ENCODE measurements around the gene TBC1D24. TPM values are rescaled to one million over a fixed set of nuclear protein-coding genes. Genes with fewer than 3 reads are reported as not detected.

TBC1D24 gene
- total RNA-seq, 1 experiment from 2014 or later: 15.8 TPM

DNA sequence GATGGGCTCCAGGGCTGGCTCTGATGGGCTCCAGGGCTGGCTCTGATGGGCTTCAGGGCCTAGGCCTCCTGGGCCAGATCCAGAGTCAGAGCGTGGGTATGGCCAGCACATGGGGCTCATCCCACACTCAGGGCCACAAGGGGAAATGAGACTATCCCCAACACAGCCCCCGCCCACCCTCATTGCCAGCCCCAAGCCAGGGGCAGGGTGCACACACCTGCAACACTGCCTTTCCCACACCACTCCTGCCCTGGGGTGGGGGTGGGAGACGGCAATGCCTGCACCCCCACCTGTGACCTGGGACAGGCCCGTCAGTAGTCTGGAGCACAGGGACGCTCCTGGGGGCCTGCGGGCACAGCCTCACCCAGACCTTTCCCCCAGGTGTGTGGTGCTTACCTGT is 24.5 kb downstream of the TBC1D24 start:
- Histone ChIP-seq H3K79me2 (ENCODE audit: low read length) (no peaks in the 10 kb centered on the region), H3K27me3 (ENCODE audit: low read length) (no peaks in the 10 kb centered on the region), H3K9ac (ENCODE audit: low read length) (no peak overlapping the region), H3K4me2 (ENCODE audit: low read depth, low read length, poor library complexity, severe bottlenecking) (no peak overlapping the region), H4K20me1 (ENCODE audit: insufficient read depth, low read depth, low read length) (0 out of 2 replicates have a peak, but pooled peaks cover 6% of the 10 kb centered on the region), H3K36me3 (ENCODE audit: insufficient read depth, low read length) (peaks cover 2% of the 10 kb centered on the region; the same call in 1 of the 2 replicates), H2AFZ (ENCODE audit: low read length) (no peak overlapping the region), H3K9me3 (ENCODE audit: low read length) (no peaks in the 10 kb centered on the region), H3K4me1 (ENCODE audit: low read length) (peaks cover 8% of the 10 kb centered on the region), H3K27ac (ENCODE audit: low read length) (no peak overlapping the region), H3K9me2 (replicated peaks; ENCODE audit: insufficient read depth, low read length) (no peaks in the 10 kb centered on the region), H3K4me3 (ENCODE audit: low read length) (no peak overlapping the region)
- no peak for DNase-seq

DNA sequence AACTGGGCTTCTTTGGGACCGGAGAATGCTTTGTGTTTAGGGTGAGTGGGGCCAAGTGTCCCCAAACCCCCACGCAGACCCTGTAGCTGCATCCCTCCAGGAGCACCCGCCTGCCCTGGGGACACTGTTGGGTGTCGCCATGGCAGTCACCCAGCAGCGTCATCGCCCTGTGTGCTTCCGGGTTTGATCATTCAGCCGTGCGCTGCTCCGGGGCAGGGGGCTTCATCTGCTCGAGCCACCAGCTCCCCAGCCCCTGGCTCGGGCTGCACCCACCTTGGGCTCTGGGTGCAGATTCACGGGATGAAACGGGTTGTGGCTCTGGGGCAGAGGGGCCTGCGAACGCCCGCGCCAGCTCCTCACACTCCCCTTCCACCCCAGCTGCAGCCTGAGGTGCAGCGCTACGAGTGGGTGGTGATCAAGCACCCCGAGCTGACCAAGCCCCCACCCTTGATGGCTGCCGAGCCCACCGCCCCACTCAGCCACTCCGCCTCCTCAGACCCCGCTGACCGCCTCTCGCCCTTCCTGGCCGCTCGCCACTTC is 25.0 kb downstream of the TBC1D24 start:
- H3K9ac ChIP-seq (ENCODE audit: low read length): no peak overlapping the region
- no peak overlapping the region for H3K27ac ChIP-seq (ENCODE audit: low read length)
- peaks cover 2% of the 10 kb centered on the region; the same call in 1 of the 2 replicates for H3K36me3 ChIP-seq (ENCODE audit: insufficient read depth, low read length)
- H3K9me3 ChIP-seq (ENCODE audit: low read length): no peaks in the 10 kb centered on the region
- H3K4me1 ChIP-seq (ENCODE audit: low read length): peaks cover 8% of the 10 kb centered on the region
- H3K9me2 ChIP-seq (replicated peaks; ENCODE audit: insufficient read depth, low read length): no peaks in the 10 kb centered on the region
- no peak overlapping the region for H3K4me2 ChIP-seq (ENCODE audit: low read depth, low read length, poor library complexity, severe bottlenecking)
- DNase-seq: no peak
- no peaks in the 10 kb centered on the region for H3K27me3 ChIP-seq (ENCODE audit: low read length)
- 0 out of 2 replicates have a peak, but pooled peaks cover 6% of the 10 kb centered on the region for H4K20me1 ChIP-seq (ENCODE audit: insufficient read depth, low read depth, low read length)
- H2AFZ ChIP-seq (ENCODE audit: low read length): no peak overlapping the region
- H3K79me2 ChIP-seq (ENCODE audit: low read length): no peaks in the 10 kb centered on the region
- no peak overlapping the region for H3K4me3 ChIP-seq (ENCODE audit: low read length)

DNA sequence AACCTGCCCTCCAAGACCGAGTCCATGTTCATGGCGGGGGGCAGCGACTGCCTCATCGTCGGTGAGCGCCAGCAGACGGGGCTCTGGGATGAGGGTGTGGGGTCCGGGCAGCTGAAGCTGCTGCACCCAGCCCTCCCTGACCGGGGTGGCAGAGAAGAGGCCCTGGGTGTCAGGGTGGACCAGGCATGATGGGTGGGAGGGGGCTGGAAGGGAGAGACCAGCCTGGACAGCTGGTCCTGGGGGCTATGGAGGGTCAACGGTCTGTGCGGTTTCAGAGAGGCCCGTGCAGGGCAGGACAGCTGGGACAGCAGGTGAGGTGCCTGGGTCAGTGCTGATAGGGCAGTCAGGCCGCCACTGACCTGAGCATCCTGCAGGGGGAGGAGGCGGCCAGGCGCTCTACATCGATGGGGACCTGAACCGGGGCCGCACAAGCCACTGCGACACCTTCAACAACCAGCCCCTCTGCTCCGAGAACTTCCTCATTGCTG is 25.5 kb downstream of the TBC1D24 start:
- DNase-seq: no peak
- no peak overlapping the region for H2AFZ ChIP-seq (ENCODE audit: low read length)
- no peak overlapping the region for H3K9ac ChIP-seq (ENCODE audit: low read length)

DNA sequence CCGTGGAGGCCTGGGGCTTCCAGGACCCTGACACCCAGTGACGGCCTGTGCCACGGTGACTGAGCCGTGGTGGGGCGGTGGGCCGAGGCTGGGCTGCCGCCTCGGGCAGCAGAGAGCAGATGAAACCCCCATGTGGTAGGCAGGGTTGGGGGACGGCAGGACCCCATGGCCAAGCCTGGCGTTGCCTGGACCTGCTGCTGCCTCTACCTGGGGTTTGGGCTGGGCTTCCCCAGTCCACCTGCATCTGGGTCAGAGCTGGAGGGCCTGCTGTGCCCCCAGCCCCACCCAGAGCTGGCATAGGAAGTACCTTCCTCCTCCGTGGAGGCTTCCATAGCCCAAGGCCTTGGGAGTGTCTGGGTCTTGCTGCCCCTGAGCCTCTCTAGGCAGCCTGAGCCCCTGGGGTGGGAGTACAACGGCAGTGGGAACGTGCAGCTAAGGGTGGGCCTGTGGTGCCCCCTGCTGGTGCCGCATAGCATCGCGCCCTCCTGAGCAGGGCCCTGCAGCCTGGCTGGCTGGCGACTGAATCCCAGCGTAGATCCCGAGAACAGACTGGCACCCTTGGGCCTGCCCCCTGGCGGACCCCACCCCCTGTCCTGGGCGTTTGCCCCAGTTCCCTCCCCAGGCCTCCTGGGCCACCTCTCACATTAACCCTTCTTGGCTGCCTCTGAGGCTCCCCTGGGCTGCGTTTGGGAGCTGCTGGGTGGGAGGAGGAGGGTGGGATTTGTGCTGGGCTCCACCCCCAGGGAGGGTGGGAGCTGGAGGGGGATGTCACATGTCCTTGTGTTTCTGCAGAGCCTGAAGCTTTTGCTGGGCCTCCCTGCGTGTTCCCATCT is 26.2 kb downstream of the TBC1D24 start:
- peak overlapping the region; percentile 35 for H3K4me2 ChIP-seq (ENCODE audit: low read depth, low read length, poor library complexity, severe bottlenecking)
- H3K36me3 ChIP-seq (ENCODE audit: insufficient read depth, low read length): peaks cover 2% of the 10 kb centered on the region; the same call in 1 of the 2 replicates
- H3K27ac ChIP-seq (ENCODE audit: low read length): no peak overlapping the region
- DNase-seq: peak; percentile 92
- H4K20me1 ChIP-seq (ENCODE audit: insufficient read depth, low read depth, low read length): 0 out of 2 replicates have a peak, but pooled peaks cover 6% of the 10 kb centered on the region
- no peak overlapping the region for H2AFZ ChIP-seq (ENCODE audit: low read length)
- no peaks in the 10 kb centered on the region for H3K9me2 ChIP-seq (replicated peaks; ENCODE audit: insufficient read depth, low read length)
- no peak overlapping the region for H3K9ac ChIP-seq (ENCODE audit: low read length)
- H3K79me2 ChIP-seq (ENCODE audit: low read length): no peaks in the 10 kb centered on the region
- no peaks in the 10 kb centered on the region for H3K9me3 ChIP-seq (ENCODE audit: low read length)
- H3K27me3 ChIP-seq (ENCODE audit: low read length): no peaks in the 10 kb centered on the region
- H3K4me1 ChIP-seq (ENCODE audit: low read length): peaks cover 8% of the 10 kb centered on the region
- H3K4me3 ChIP-seq (ENCODE audit: low read length): no peak overlapping the region

More for the DNA sequence above, 25.5 kb downstream of the TBC1D24 start:
- Histone ChIP-seq H3K9me3 (ENCODE audit: low read length) (no peaks in the 10 kb centered on the region), H3K4me1 (ENCODE audit: low read length) (peaks cover 8% of the 10 kb centered on the region), H3K36me3 (ENCODE audit: insufficient read depth, low read length) (peaks cover 2% of the 10 kb centered on the region; the same call in 1 of the 2 replicates), H3K79me2 (ENCODE audit: low read length) (no peaks in the 10 kb centered on the region), H3K27me3 (ENCODE audit: low read length) (no peaks in the 10 kb centered on the region), H4K20me1 (ENCODE audit: insufficient read depth, low read depth, low read length) (0 out of 2 replicates have a peak, but pooled peaks cover 6% of the 10 kb centered on the region), H3K9me2 (replicated peaks; ENCODE audit: insufficient read depth, low read length) (no peaks in the 10 kb centered on the region), H3K27ac (ENCODE audit: low read length) (no peak overlapping the region), H3K4me2 (ENCODE audit: low read depth, low read length, poor library complexity, severe bottlenecking) (no peak overlapping the region), H3K4me3 (ENCODE audit: low read length) (no peak overlapping the region)

DNA sequence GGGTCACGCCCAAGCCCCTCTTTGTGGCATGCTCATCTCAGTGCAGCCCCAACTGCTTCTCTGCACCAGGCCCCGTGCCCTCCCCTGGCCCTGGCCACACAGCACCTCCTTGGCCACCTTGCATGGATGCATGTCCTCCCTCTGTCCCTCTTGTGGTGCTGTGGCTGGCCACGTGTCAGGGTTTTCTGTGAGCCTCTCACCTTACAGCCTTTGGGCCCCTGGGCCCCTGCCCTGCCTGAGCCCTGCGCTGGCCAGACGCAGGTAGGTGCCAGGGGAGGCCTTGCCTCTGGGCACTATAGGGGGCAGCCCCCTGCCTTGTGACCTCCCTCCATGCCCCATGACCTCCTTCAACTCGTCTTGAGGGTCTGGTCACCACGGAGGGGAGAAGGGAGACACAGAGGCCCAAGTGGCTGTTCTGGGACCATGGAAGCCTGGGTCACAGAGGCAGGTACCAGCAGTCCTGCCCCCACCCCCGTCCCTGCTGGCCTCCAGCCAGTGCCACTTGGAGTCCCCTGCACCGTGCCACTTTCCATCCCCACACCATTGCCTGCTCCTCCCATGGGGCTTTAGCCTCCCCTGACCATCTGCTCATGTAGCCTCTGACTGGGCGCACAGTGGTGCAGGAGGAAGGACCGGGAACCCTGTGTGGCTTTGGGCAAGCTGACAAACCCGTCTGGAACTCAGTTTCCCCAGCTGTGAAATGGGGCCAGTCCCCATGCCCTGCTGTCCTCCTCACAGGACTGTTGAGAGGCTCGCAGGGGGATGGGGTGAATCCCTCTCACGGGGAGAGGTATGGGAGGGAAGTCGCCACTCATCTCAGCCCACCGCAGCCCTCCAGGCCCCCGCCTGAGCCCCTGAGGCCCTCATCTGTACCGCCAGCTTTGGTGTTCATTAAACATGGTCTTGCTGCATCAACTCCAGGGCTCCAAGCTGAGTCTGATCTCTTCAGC is 27.3 kb downstream of the TBC1D24 start:
- Histone ChIP-seq H3K36me3 (ENCODE audit: insufficient read depth, low read length) (peaks cover 2% of the 10 kb centered on the region; the same call in 1 of the 2 replicates), H4K20me1 (ENCODE audit: insufficient read depth, low read depth, low read length) (0 out of 2 replicates have a peak, but pooled peaks cover 6% of the 10 kb centered on the region), H3K4me1 (ENCODE audit: low read length) (peaks cover 12% of the 10 kb centered on the region), H3K79me2 (ENCODE audit: low read length) (no peaks in the 10 kb centered on the region), H3K4me2 (ENCODE audit: low read depth, low read length, poor library complexity, severe bottlenecking) (no peak overlapping the region), H3K9me3 (ENCODE audit: low read length) (no peaks in the 10 kb centered on the region), H3K9ac (ENCODE audit: low read length) (no peak overlapping the region), H3K4me3 (ENCODE audit: low read length) (no peak overlapping the region), H3K9me2 (replicated peaks; ENCODE audit: insufficient read depth, low read length) (no peaks in the 10 kb centered on the region), H2AFZ (ENCODE audit: low read length) (no peak overlapping the region), H3K27me3 (ENCODE audit: low read length) (no peaks in the 10 kb centered on the region), H3K27ac (ENCODE audit: low read length) (no peak overlapping the region)
- DNase-seq: no peak

DNA sequence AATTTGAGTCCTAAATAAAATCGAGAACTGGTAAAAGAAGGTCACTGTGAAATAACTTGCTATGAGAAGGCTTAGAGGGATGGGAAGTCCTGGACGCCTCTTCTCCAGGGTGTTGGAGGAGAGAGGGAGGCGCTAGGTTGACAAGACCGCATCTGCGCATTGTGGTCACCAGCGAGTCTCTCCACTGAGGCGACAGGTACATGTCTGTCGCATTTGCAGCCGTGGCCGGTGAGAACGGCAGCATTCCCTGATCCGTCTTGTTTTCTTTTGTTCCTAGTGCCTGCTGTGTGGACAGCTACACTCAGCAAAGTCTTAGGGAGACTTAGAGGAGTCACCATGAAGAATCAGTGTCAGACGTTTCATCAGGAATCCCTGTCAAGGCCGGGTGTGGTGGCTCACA is 30.8 kb downstream of the TBC1D24 start:
- no peak for DNase-seq
- no peak overlapping the region for H3K4me2 ChIP-seq (ENCODE audit: low read depth, low read length, poor library complexity, severe bottlenecking)
- no peak overlapping the region for H3K9ac ChIP-seq (ENCODE audit: low read length)
- H3K27ac ChIP-seq (ENCODE audit: low read length): no peak overlapping the region
- H3K4me1 ChIP-seq (ENCODE audit: low read length): peaks cover 14% of the 10 kb centered on the region
- no peaks in the 10 kb centered on the region for H3K27me3 ChIP-seq (ENCODE audit: low read length)
- H3K4me3 ChIP-seq (ENCODE audit: low read length): no peak overlapping the region
- no peaks in the 10 kb centered on the region for H3K9me2 ChIP-seq (replicated peaks; ENCODE audit: insufficient read depth, low read length)
- H3K79me2 ChIP-seq (ENCODE audit: low read length): no peaks in the 10 kb centered on the region
- peaks cover 2% of the 10 kb centered on the region; the same call in 1 of the 2 replicates for H3K36me3 ChIP-seq (ENCODE audit: insufficient read depth, low read length)
- H2AFZ ChIP-seq (ENCODE audit: low read length): no peak overlapping the region
- H3K9me3 ChIP-seq (ENCODE audit: low read length): no peaks in the 10 kb centered on the region
- 0 out of 2 replicates have a peak, but pooled peaks cover 6% of the 10 kb centered on the region for H4K20me1 ChIP-seq (ENCODE audit: insufficient read depth, low read depth, low read length)

DNA sequence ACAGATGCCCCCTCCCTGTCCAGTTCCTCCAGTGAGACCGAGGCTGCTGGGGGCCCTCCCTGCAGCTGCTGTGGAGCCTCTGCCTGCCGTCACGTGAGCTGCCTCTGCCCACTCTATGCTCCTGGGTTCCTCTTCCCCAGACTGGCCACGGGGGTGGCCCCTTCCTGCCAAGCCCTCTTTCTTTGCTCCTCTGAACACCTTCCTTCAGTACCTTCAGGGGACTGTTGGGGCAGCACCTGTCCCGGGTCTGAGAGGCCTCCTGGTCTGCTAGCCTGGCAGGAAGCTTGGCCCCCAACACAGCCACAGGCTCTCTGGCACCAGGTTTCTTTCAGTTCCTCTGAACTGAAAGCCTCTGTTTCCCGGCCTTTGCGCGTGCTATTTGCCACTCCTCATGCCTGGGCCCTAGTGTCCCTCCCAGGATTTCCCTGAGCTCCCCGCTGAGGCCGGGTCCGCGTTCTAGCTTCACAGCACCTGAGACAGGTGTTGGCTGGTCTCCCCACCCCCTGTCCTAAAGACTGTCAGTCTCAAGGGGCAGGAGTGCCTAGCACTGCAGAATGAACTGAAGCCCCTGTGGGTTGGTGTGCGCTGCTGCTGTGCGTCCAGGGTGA is 32.2 kb downstream of the TBC1D24 start:
- Histone ChIP-seq H3K9me2 (replicated peaks; ENCODE audit: insufficient read depth, low read length) (no peaks in the 10 kb centered on the region), H3K79me2 (ENCODE audit: low read length) (no peaks in the 10 kb centered on the region), H4K20me1 (ENCODE audit: insufficient read depth, low read depth, low read length) (no peaks in the 10 kb centered on the region), H2AFZ (ENCODE audit: low read length) (no peak overlapping the region), H3K27ac (ENCODE audit: low read length) (no peak overlapping the region), H3K9ac (ENCODE audit: low read length) (no peak overlapping the region), H3K36me3 (ENCODE audit: insufficient read depth, low read length) (no peaks in the 10 kb centered on the region; the same call in 1 of the 2 replicates), H3K4me2 (ENCODE audit: low read depth, low read length, poor library complexity, severe bottlenecking) (no peak overlapping the region), H3K27me3 (ENCODE audit: low read length) (no peaks in the 10 kb centered on the region), H3K9me3 (ENCODE audit: low read length) (no peaks in the 10 kb centered on the region), H3K4me1 (ENCODE audit: low read length) (peaks cover 6% of the 10 kb centered on the region), H3K4me3 (ENCODE audit: low read length) (no peak overlapping the region)
- peak; percentile 52 for DNase-seq
